Transverse colon (tissue), 4 donors: ENCODE data around the gene FAM228B. TPM values are rescaled to one million over a fixed set of nuclear protein-coding genes. Genes with fewer than 3 reads are reported as not detected.

Experiments used
- DNase-seq: peaks from one replicate; pipeline ENCODE4 v3.0.0-alpha.2; 2019
- H3K27ac ChIP-seq, 4 donors: fragments of 200-600 bp; sonication (generic); 2 replicates each; pipeline ENCODE4 v1.5.1; 2016 to 2018; ENCODE audit warnings: inconsistent platforms in 4 of 4
- H3K27me3 ChIP-seq: fragments of 200-600 bp; sonication (generic); 2 replicates; pipeline ENCODE4 v1.5.1; 2017; ENCODE audit warnings: inconsistent platforms
- H3K36me3 ChIP-seq, 4 donors: fragments of 200-600 bp; sonication (generic); 2 replicates each; pipeline ENCODE4 v1.5.1; 2017 to 2019; ENCODE audit warnings: inconsistent platforms in 4 of 4
- H3K4me1 ChIP-seq, 4 donors: fragments of 200-600 bp; sonication (generic); 2 replicates each; pipeline ENCODE4 v1.5.1; 2017 to 2020; ENCODE audit warnings: inconsistent platforms in 4 of 4
- H3K4me3 ChIP-seq, 4 donors: fragments of 200-600 bp; sonication (generic); 1 replicate in 1 of 4; 2 replicates in 3 of 4; pipeline versions ENCODE4 v1.5.1 to v1.6.1; 2017 to 2019; ENCODE audit warnings: inconsistent platforms in 4 of 4
- H3K9me3 ChIP-seq, 2 donors: fragments of 200-600 bp; sonication (generic); 2 replicates each; pipeline ENCODE4 v1.5.1; 2017 to 2019; ENCODE audit warnings: inconsistent platforms in 2 of 2
- EP300 ChIP-seq: sonication (generic); formaldehyde crosslinking; IDR thresholded peaks from one replicate; pipeline ENCODE4 v1.6.1; 2017; ENCODE audit warnings: antibody characterized with exemption, low read depth
- POLR2A ChIP-seq: fragments of 450-650 bp; IDR thresholded peaks from one replicate; pipeline ENCODE4 v1.6.1; 2016; ENCODE audit warnings: antibody characterized with exemption, mild to moderate bottlenecking, moderate library complexity
- POLR2AphosphoS5 ChIP-seq, 3 donors: sonication (generic); formaldehyde crosslinking; IDR thresholded peaks; one replicate each; pipeline ENCODE4 v1.6.1; 2016; ENCODE audit warnings: antibody characterized with exemption in 3 of 3
- WGBS, 2 donors: methylation state at CpG; one replicate each; pipeline ENCODE4 v1.1.5; 2018; ENCODE audit warnings: low coverage in 1 of 2; 5-methylcytosine and 5-hydroxymethylcytosine counted together
- in situ Hi-C, 4 donors: fragments of 200-750 bp; cut with MboI; loops; one replicate each; pipeline versions ENCODE4 v1.15.0 to v1.15.1; 2017; ENCODE audit warnings: low sequenced_read_pairs in 3 of 4, low pct_ligation_motif_present in 1 of 4, low pct_unique_long_range_greater_than_20kb in 1 of 4
- intact Hi-C: fragments of 100-400 bp; cut with DNase I; formaldehyde crosslinking; loops from one replicate; pipeline ENCODE4 v1.15.1; 2023; ENCODE audit warnings: low total_unique reads
- total RNA-seq, 4 donors: library from RNA; depleted of rRNA; stranded (reverse); fragments of >200 nt; gene quantifications; one replicate each; pipeline ENCODE4 v1.1.0, GENCODE V29; 2016
- TF ChIP-seq, protein P1 (sequence below), 5 experiments: fragments of 200-600 bp in 3 of 5; fragments of 450-650 bp in 2 of 5; sonication (generic) in 3 of 5; IDR thresholded peaks; 1 replicate in 2 of 5; 2 replicates in 3 of 5; pipeline ENCODE4 v1.5.1; 2016 to 2017; ENCODE audit warnings: antibody characterized with exemption in 5 of 5, inconsistent platforms in 3 of 5, mild to moderate bottlenecking in 2 of 5, moderate library complexity in 1 of 5

Gene FAM228B
- total RNA-seq, 4 donors from 2014 or later, result 0.75 to 17.8 (median 3.9) TPM

DNA sequence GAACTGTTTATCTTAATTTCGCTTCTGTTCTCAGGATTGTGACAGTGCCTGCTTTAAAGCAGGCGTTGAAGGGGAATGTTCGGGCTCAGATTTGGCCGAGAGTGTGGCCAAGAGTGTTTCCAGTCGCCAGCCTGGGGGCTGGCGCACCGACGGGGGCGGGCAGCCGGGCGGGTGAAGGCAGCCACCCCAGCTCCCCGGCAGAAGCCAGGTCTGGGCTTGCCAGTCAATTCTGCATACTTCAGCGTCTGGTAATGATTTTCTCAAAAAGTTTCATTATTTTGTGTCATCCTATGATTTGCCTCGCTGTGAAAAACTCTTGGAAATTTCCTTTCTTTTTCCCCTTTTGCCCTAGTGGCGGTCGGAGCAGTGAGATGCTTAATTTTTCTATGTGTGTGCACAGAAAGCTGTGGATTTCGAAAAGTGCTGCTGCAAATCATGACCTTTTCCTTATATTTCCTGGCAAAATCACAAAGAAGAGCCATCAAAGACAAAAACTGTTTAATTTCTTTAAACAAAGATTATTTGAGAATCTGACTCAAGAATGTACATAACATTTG is 52.4 kb downstream of the FAM228B start:
- TF ChIP-seq POLR2AphosphoS5 (IDR thresholded peaks at IDR 0.05), result no peak
- TF ChIP-seq EP300, result no peak
- TF ChIP-seq POLR2A, result no peak
- TF ChIP-seq, protein P1, sequence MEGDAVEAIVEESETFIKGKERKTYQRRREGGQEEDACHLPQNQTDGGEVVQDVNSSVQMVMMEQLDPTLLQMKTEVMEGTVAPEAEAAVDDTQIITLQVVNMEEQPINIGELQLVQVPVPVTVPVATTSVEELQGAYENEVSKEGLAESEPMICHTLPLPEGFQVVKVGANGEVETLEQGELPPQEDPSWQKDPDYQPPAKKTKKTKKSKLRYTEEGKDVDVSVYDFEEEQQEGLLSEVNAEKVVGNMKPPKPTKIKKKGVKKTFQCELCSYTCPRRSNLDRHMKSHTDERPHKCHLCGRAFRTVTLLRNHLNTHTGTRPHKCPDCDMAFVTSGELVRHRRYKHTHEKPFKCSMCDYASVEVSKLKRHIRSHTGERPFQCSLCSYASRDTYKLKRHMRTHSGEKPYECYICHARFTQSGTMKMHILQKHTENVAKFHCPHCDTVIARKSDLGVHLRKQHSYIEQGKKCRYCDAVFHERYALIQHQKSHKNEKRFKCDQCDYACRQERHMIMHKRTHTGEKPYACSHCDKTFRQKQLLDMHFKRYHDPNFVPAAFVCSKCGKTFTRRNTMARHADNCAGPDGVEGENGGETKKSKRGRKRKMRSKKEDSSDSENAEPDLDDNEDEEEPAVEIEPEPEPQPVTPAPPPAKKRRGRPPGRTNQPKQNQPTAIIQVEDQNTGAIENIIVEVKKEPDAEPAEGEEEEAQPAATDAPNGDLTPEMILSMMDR (IDR thresholded peaks at IDR 0.05), result no peak
- in situ Hi-C loops, result no loop called here
- H3K4me3 ChIP-seq, result no peak overlapping the region

DNA sequence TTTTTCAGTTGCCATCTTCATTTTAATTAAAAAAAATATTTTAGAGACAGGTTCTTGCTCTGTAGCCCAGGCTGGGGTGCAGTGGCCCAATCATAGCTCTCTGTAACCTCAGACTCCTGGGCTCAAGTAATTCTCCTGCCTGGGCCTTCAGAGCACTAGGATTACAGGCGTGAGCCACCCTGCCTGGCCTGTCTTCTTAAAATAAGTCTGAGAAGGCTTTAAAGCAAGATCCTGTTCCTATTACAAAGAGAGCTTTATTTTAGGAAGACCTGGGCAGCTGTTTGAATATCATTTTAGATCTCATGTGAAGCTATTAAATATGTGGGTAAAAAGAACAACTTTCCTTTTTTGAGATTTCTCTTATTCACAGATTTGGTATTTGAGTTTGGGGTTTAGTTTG is 53.1 kb downstream of the FAM228B start:
- WGBS, 2 donors, result 84% methylated on average over 1 of the region's 1 CpG; no CpG with 5 or more reads in 1 of the 2 donors
- Histone ChIP-seq H3K27me3 (no peaks in the 10 kb centered on the region), H3K9me3 (no peaks in the 10 kb centered on the region), H3K4me1 (no peaks in the 10 kb centered on the region), H3K27ac (no peak overlapping the region), H3K36me3 (no peaks in the 10 kb centered on the region), H3K4me3 (no peak overlapping the region)
- intact Hi-C loops (no loop called here), in situ Hi-C loops (no loop called here)
- TF ChIP-seq EP300, result no peak
- TF ChIP-seq, protein P1 (IDR thresholded peaks at IDR 0.05), result no peak
- TF ChIP-seq POLR2A, result no peak
- TF ChIP-seq POLR2AphosphoS5 (IDR thresholded peaks at IDR 0.05), result no peak
- no peak for DNase-seq

More for the DNA sequence above, 52.4 kb downstream of the FAM228B start:
- H3K36me3 ChIP-seq, result no peaks in the 10 kb centered on the region
- H3K9me3 ChIP-seq, result no peaks in the 10 kb centered on the region
- 83 to 93% methylated on average over 8 to 17 of the region's 17 CpGs for whole genome bisulfite sequencing, 2 donors
- H3K27me3 ChIP-seq, result no peaks in the 10 kb centered on the region
- no peaks in the 10 kb centered on the region for H3K4me1 ChIP-seq
- H3K27ac ChIP-seq, result no peak overlapping the region
- DNase-seq, result no peak
- intact Hi-C loops, result no loop called here

DNA sequence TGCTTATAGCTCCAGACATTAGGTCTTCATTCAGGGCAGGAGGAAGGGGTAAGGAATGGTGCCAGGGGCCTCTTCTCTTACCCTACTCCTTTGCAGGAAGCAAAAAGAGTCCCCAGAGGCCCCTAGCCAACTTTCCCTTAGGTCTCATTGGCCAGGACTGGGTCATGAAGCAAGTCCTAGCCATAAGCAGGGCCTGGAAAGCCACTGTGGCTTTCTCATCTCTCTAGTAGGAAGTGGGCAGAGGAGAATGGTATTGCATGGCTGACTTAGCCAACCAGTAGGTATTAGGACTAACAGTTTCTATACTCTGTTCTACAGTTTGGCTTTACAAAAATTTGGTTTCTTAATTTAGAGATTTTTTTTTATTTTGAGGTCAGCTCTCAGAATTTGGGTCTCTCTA is 56.4 kb downstream of the FAM228B start:
- Histone ChIP-seq H3K36me3 (no peaks in the 10 kb centered on the region), H3K9me3 (no peaks in the 10 kb centered on the region), H3K4me3 (no peak overlapping the region), H3K4me1 (no peaks in the 10 kb centered on the region), H3K27me3 (no peaks in the 10 kb centered on the region), H3K27ac (no peak overlapping the region)
- DNase-seq, result no peak
- TF ChIP-seq POLR2A (no peak), POLR2AphosphoS5 (IDR thresholded peaks at IDR 0.05) (no peak), EP300 (no peak)
- TF ChIP-seq, protein P1 (IDR thresholded peaks at IDR 0.05), result no peak
- in situ Hi-C loops (no loop called here), intact Hi-C loops (no loop called here)

DNA sequence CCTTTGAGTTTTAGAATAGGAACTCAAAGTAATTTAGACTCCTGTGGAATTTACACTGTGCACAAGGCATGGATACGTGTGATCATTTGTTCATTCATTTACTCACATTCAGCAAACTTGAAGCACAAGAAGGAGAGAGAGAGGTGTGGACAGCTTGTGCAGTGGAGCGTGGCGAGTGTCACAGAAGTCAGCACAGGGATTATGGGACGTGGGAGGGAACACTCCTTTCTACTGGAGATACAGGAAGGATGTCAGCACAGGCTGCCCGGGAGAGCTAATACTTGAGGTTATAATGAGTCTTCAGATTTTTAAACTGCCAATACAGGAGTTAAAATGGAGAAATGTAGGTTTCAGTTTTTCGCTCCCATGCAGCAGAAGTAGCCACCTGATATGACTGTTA is 58.6 kb downstream of the FAM228B start:
- in situ Hi-C loops, result no loop called here
- 62 to 84% methylated on average over 3 to 6 of the region's 6 CpGs for WGBS, 2 donors
- no peaks in the 10 kb centered on the region for H3K36me3 ChIP-seq
- H3K4me1 ChIP-seq, result no peaks in the 10 kb centered on the region
- H3K9me3 ChIP-seq, result no peaks in the 10 kb centered on the region
- no peak overlapping the region for H3K4me3 ChIP-seq
- TF ChIP-seq, protein P1 (IDR thresholded peaks at IDR 0.05), result no peak
- TF ChIP-seq POLR2A, result no peak
- no peak for TF ChIP-seq EP300
- no peak for TF ChIP-seq POLR2AphosphoS5 (IDR thresholded peaks at IDR 0.05)
- H3K27me3 ChIP-seq, result no peaks in the 10 kb centered on the region
- intact Hi-C loops, result no loop called here
- DNase-seq, result no peak
- H3K27ac ChIP-seq, result no peak overlapping the region
